Kidney glomerular epithelial cell (primary cell): Measurements from ENCODE around the gene NRXN2.
A peak's percentile ranks its signal among the peaks of the same experiment; 100 is the strongest.

Experiments used
- DNase-seq: peaks from one replicate; lab custom pipeline; 2025; lab: John Stamatoyannopoulos, UW

Gene NRXN2

DNA sequence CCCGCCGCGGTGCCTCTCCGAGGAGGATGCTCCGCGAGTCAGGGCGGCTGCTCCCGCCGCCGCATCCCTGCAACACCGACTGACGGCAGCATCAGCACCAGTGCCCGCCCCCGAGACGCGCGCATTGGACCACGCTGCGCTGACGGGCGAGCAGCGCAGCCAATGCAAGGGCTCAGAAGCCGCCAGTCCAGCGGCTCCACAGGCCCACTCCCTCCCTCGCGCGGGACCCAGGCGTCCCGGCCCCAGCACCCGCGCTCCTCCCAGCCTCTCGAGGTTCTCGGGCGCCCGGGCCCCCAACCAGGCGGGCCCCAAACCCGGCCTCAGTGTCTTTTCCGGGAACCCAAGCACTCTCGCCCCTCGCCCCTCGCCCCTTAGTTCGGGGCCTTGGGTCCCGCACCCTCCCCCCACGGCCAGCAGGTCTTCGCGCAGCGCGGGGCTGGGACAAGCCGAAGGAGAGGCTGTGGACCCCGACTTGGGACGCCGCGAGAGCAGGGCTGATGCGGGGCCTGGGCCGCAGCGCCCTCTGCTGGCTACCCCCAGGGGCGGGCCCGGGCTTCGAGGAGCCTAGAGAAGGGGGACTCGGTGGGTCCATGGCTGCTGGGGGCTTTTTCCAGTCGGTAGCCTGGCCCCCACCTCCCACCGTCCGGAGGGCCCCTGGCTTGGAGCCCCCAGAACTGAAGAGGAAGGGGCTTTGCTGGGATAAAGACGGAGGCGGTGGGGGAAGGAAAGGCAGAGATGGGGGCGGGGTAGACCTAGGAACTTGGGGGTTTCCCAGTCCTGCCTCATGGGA, at the start of gene NRXN2:
TSS of gene NRXN2 (minus strand) at position 81 of the 790 bp plus-strand sequence. CDS start 9,498 bp downstream, outside the sequence.
- peak; percentile 64 for DNase-seq

DNA sequence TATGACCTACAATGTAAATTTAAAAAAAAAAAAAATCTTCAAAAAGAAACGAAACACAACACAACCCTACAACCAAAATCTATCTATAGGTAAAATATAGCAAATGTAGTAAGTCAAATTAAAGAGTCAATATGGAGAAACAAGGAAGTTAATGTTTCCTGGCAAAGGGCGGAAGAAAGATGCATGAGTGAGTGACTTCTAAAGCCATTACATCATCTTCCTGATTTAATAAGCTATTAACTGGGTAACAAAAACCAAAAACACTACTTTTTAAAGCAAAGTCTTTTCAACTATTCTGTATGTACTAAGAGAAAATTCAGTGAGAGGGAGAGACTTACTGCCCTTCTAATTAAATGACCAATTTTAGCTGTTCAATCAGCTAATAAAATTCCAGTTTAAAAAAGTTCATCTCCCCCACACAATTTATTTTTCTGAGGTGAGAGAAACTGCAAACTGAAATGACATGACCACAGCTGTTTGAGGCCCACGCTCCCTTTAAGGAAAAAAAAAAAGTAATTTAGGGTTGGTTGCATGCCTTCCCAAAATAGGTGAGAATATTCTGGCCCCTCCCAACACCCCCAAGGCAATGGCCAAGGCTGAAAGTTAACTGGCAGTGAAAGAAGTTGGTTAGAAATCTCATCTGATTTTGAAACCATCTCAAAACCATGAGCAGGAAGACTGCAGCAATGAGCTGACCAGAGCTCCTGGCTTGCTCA, 49.5 kb upstream of the NRXN2 start:
- no peak for DNase-seq

GRCh38 chr11:64771861-64772260, 48.9 kb upstream of the NRXN2 start:
- DNase-seq: no peak

DNA sequence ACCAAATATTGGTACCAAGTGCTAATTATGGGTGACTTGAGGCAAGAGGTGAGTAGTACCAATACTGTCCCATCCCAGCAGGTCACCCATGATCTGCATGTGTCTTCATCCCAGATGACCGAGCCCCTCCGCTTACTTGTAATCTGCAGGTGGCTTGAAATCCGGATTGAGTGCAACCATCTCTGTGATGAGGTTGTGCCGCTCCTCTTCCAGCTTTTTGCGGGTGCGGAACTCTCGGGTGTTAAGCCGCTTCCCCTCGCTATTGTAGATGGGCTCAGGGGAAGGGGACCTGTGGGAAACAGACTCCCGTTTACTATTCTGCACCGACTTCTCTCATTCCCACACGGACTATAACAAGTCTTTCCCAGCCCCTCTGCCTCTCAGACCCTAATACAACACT, 47.1 kb upstream of the NRXN2 start:
- no peak for DNase-seq

DNA sequence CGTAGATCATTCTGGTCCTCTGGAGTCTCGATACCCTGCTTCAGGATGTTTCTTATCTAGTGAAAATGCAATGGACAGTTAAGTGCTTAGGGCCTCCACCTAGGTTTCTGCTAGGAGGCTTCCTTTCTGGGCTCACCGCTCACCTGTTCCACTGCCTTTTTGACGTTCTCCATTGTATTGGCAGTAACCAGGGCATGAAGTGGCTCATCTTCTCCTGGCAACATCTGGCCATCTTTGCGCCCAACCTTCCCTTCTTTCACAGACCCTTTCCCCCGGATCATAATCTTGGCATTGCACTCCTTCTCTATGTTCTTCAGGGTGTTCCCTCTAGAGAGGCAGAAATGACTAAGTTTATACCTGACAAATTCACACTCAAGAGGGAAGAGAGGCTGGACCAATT, 46.3 kb upstream of the NRXN2 start:
- DNase-seq: no peak

DNA sequence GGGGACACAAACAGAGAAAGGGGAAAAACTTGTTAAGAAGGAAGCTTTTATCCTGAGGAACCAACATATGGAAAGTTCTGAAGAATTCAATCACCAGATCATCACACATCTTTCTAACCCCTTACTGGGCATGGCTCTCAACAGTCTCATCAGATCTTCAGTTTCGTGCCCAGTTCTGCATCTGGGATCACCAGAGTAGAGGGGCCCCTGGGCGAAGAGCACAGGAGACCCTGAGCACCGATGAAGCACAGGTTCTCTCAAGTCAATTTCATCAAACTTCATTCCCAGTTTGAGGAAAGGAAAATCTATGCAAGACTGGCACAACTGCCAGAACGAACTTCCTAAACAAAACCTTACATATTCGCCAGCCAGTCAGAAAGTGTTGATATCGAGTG, 45.3 kb upstream of the NRXN2 start:
- DNase-seq: no peak

DNA sequence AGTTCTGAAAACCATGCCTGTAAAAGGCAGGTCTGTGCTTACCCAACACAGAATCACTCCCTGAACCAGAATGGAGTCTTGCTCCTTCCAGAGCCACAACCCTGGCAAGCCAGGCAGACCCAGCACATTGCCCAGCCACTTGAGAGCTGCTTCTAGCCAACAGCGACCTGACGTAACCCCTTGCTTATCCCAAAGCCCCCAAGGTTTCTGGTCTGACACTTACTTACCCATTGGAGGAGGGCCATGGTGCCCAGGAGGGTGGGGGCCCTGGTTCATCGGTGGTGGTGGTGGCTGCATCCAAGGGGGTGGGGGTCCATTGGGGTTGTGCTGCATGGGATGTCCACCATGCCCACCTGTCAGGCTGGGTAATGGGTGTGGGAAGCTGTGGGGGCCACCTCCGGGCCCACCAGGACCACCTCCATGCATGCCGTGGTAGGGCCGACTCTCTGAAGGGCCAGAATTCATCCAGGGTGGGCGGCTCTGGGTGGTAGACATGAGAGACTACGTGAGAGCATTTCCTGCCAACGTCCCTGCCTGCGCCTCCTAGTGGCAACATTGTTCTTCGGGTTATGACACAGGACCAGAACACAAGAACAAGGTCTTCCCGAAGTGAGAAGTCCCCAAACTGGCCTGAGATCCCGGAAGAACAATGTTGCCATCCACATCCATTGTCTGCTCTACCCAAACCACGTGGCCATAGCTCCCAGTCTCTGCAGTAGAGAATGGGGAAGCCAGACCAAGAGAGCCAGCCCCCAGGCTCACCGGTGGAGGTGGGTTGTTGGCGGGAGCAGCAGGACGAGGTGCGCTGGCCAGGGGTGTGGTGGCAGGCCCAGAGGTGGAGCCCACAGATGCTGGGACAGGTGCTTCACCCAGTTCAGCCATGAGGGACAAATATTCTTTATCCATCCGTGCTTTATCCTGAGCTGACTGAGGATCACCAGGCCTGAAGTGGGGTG, 44.6 kb upstream of the NRXN2 start:
- DNase-seq: peak; percentile 52

DNA sequence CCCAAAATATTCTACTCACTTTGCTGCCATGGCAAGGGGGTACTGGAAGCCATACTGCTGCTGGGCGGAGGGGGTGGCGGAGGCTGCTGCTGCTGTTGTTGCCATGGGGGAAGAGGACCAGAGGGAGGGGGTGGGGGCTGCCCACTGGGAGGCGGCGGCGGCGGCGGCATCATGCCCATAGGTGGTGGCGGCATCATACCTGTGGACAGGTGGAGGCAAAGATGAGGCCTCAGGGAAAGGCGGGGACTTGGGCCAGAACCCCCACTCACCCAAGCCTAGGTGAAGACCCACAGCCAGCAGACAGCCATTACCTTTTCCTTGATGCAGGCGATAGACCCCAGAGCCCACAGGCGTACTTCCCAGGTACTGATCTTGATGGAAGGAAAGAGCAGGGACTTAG, 43.9 kb upstream of the NRXN2 start:
- no peak for DNase-seq

DNA sequence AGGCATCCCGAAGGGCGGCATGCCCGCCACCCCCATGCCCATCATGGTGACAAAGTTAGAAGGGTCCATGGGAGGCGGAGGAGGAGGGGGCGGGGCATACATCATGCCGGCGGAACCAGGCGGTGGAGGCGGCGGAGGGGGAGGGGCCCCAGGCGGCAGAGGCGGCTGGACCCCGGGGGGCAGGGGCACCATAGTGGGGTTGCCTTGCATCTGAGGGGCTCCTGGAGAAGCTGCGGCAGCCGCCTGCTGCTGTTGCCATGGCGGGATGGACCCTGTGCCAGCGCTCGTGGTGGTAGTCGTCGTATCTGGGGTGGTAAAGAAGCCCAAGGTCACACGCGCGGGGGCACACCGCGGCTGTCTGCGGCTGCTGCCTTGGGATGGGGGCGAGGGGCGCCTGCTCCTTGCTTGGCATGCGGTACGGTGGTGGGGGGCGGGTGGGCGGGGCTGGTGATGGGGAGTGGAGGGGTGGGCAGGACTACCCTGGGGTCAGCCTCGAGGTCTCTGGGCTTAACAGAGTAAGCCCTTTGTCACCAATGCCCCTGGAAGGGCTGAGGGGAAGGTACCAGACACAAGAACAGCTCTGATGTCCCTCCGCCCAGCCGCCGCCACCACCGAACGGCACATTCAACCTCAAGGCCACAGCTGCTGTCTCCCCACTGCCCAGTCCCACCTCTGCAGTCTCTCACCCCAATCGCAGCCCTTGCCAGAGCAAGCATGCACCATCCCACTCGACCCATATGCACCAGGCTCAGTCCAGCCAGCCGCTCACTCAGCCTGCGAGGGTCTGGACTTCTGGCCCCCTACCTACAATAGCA, 43.1 kb upstream of the NRXN2 start:
- no peak for DNase-seq

GRCh38 chr11:64765291-64765850, 42.4 kb upstream of the NRXN2 start:
- DNase-seq: no peak

DNA sequence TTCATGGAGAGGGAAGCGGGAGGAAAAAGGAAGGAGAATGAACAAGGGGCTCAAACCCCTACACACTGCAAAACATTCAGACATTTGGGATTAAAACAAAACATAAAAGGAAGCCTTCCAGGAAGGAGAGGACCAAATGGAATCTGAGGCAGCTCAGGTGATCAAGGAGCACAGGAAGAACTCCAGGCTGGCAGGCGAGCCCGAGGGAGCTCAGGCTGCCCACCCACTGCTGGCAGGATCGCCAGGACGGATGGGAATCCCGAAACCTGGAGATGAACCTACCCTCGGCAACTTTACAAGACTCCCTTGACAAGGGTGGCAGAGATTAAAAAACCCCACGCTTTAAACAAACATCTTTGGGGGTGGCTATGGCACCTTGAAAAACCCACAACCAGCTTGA, 41.8 kb upstream of the NRXN2 start:
- DNase-seq: no peak

- DNase-seq: no peak
These were observed 41.1 kb upstream of the NRXN2 start for GRCh38 chr11:64764040-64764611.

DNA sequence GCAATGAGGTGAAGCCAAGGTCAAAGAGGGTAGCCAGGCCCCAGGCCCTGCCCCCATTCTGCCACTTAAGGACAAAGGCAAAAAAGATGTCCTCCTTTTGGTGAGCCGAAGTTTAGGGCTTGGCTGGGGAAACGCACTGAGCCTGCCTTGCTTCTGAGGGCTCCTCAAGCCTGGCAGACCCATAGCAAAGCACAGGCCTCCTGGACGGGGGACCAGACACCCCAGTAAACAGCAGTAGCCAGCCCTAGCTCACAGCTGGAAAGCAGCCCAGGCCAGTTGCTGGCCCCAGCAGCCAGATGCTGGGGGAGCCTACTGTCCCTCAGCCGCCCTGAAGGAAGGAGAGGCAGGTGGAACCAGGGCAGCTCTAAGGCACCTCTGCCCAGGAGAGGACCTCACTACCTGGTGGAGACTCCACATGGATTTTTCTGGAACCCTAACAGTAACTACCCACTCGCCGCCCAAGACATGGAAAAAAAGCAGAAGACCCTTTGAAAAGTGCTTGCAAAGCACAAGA, 40.6 kb upstream of the NRXN2 start:
- DNase-seq: no peak

- DNase-seq: peak; percentile 86
These were observed 39.9 kb upstream of the NRXN2 start for GRCh38 chr11:64762674-64763525.

DNA sequence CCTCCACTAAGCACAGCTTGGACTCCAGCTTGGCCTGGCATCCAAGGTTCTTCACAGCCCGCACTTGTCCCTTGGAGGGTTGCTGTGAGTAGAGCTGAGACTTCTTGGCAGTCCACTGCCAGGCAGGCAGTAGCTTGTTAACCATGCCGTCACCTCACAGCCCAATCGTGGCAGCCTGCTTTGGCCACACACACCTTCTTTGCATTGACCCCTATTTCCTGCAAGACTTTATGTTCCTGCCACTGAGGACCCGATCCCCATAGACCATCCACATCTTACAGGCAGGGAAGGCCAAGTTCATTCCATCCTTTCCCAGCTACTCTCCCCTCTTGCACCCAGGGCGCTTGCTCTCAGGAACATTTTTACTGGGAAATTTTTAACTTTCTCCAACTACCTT, 39.3 kb upstream of the NRXN2 start:
- DNase-seq: no peak

DNA sequence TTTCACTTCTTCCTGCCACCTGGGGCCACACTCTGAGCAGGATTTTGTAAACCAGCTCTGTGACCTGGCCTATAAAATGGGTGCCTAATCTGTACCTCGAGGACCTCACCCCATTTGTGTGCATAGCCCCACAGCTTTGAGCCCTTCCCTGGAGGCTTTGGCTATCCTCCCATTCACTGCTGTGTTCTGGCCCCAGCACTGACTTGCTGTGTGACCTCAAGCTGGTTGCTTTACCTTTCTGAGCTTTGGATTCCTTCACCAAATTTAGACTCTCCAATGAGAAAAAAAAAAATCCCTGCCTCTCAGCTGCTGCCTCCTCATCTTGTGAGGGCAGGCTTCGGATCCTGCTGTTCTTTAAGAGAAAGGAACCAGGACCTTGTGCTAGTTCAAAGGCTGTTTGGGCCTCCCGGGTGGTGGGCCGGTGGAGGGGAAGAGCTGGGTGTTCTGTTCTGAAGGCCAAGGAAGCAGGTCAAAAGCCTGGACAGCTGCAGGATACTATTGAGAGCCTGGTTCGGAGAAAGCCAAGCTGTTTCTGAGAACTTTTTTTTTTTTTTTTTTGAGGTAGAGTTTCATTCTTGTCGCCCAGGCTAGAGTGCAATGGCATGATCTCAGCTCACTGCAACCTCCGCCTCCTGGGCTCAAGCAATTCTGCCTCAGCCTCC, 37.9 kb upstream of the NRXN2 start:
- DNase-seq: no peak

DNA sequence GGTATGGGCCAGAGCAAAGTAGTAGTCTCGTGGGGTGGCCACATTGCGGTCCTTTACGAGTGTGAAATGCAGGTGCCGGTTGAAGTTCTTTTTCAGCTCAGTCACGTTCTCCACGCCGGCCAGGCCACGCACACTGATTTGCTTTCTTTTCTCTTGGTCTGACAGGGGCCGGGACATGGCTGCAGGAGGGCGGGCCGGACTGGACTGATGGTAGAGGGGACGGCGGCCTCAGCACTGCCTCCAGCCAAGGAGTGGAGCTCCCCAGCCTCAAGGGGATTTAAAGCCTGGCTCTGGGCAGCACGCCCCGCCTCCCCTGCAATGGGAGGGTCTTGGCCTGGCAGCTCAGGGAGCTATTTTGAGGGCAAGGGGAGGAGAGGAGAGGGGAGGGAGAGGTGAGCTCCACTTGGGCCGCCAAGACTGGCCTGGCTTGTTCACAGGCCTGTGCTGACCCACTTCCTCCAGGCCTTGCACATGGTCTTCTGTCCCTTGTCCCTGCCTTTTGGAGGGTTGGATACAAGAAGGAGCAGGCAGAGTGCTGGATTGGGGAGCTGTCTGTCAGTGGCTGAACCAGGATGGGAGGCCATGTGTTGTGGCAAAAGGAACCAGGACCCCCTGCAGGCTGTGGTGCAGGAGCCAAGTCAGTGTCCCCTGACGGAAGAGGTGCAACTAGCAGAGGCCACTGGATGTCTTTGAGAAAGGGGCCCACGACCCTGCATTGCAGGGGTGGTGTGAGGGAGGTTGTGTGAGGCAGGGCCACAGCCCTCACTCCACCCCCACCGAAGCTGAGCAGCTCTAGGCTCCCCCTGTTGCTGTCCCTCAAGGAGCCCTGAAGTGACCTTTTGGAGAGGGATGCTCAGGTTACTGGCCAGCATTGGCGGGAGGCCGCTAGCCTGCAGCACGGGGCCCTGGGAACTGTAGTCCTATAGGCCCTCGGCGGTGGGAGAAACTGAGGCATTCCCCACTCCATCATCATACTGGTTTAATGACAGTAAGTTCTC, 37.0 kb upstream of the NRXN2 start, which contains the start of gene PYGM:
TSS of gene PYGM (minus strand) at position 253 of the 998 bp plus-strand sequence. CDS start at position 177, 76 bp downstream.
- no peak for DNase-seq
